GM18867 (cell line): Measurements from ENCODE around the gene CENPP.

Experiments used
- ATAC-seq: cut with Tn5 transposase; IDR thresholded peaks from one replicate; pipeline ENCODE4 v1.9.1; 2021; ENCODE audit warnings: mild to moderate bottlenecking, moderate library complexity; ENCODE audit not compliant: unreplicated experiment

The CENPP gene

GRCh38 chr9:92503156-92503555, 177.4 kb downstream of the CENPP start:
- no peak for ATAC-seq

- no peak for ATAC-seq
Measured at GRCh38 chr9:92504881-92505280, 179.1 kb downstream of the CENPP start.

DNA sequence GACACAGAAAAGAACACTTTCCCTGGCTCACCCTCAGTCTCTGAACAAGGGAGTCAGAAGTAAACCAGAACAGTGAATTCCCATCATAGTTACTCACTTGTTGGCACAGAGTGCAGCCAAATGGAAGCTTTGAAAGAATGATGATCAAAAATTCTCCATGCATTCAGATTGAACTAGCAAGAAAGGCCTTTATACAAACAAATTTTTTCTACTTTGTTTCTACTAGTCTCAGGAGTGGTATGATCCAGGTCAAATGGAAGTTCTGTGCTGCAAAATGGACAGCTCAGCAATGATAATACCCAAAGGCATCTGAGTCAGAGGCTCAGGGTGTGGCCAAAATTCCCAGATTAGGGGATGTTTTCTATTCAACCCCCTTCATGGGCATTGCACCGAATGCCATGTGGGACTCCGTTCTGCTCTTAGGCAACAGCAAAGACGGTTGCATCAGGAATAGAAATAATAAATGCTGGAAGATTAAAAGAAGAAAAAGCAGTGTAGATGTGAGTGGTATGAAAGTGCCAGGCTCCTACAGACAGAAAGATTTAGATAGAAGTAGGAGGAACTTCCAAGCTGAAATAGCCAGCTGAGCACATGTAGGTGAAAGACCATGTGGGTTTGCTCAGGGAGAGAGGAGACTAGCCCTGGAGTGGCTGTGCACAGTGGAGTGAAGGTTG, 180.6 kb downstream of the CENPP start:
- ATAC-seq = no peak

GRCh38 chr9:92507005-92507404, 181.3 kb downstream of the CENPP start:
- no peak for ATAC-seq

DNA sequence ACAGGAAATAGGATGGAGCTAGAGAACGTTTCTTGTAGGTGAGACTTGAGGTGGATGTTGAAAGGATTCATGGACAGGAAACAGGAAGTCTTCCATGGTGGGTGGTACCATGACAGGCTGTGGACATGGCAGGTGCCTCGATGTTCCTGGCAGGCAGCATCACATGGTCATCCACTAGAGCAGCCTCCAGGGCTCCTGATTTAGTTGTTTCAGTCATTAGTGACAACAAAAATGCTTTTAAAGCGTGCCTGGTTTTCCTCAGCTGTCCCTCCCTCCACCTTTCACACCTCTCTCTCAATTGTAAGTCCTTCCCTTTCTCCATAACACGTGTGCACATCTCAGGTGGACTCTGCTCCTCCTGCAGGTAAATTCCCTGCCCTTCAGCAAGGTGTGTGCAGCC, 181.7 kb downstream of the CENPP start:
- no peak for ATAC-seq

- ATAC-seq = no peak
Measured at GRCh38 chr9:92508018-92508820, 182.5 kb downstream of the CENPP start.

DNA sequence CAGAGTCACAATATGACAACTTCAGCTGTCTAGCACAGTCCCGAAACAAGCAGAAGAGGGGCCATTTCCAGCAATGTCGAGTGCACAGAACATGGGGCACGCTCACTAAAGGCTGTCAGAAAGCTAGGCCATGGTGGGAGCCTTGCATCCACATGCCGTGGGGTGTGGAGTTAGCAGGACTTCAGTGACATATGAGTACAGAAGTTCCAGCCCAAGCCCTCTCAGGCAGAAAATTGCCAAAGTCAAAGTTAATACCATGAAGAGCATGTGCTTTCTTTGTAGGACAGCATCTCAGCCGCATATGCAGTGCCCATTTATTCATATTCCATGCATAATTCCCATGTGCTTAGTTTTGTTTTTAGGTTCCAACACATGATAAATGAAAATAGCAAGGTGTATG, 183.3 kb downstream of the CENPP start:
- ATAC-seq = no peak

GRCh38 chr9:92510747-92511146, 185.0 kb downstream of the CENPP start:
- ATAC-seq = no peak

DNA sequence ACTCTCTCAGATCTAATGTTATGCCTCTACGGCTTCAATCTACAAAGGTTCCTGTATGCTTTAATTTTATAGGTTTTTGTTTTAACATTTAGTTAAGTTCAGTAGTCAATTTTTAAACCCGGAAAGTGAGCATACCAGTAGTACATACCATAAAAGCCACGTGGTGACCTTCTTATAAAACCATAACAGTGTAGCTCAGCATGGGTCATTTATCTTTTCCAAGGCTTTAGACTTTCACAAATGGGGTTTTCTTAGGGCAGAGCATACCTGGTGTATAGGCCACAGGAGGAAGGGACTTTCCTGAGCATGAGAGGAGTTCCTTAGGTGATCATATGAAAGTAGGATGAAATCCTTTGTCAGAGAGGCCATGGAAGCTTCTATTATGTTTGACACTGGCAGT, 186.9 kb downstream of the CENPP start:
- no peak for ATAC-seq

- no peak for ATAC-seq
Measured at GRCh38 chr9:92513349-92513748, 187.6 kb downstream of the CENPP start.

- ATAC-seq = no peak
Measured at GRCh38 chr9:92514635-92515034, 188.9 kb downstream of the CENPP start.

- no peak for ATAC-seq
Measured at GRCh38 chr9:92516521-92516920, 190.8 kb downstream of the CENPP start.

GRCh38 chr9:92517046-92517445, 191.3 kb downstream of the CENPP start:
- no peak for ATAC-seq

DNA sequence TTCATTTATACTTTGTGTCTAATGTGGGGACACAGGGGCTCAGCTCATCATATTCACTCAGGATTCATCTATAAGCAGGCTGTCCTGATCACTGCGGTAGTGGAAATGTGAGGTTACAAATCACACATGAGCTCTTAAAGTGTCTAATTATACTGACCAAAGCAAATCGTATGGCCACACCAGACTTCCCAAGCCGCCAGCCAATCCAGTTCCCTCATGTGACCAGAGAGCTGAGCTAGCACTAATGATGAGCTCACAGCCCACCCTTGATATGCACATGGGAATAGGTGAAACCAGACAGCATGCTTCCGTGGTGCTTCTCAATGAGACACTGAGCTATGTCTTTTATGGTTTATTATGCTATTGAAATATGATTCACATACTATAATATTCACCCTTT, 192.4 kb downstream of the CENPP start:
- no peak for ATAC-seq

- no peak for ATAC-seq
Measured at GRCh38 chr9:92520837-92521236, 195.1 kb downstream of the CENPP start.

- no peak for ATAC-seq
Measured at GRCh38 chr9:92522983-92523970, 197.5 kb downstream of the CENPP start.

- ATAC-seq = no peak
Measured at GRCh38 chr9:92524881-92525280, 199.1 kb downstream of the CENPP start.

DNA sequence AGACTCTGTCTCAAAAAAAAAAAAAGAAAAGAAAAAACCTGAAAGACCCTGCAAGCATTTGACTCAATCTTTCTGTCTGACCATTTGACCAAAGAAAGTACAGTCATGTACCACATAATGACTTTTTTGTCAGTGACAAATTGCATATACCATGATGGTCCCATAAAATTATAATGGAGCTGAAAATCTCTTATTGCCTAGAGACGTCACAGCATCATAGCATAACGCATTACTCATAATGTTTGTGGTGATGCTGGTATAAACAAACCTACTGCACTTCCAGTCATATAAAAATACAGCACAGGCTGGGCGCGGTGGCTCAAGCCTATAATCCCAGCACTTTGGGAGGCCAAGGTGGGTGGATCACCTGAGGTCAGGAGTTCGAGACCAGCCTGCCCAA, 199.6 kb downstream of the CENPP start:
- ATAC-seq = no peak

GRCh38 chr9:92527291-92527828, 201.6 kb downstream of the CENPP start:
- ATAC-seq = no peak

GRCh38 chr9:92527832-92528521, 202.2 kb downstream of the CENPP start:
- no peak for ATAC-seq

GRCh38 chr9:92528522-92528849, 202.7 kb downstream of the CENPP start:
- no peak for ATAC-seq
